Measurements from ENCODE around the gene FAM83B. TPM values are rescaled to one million over a fixed set of nuclear protein-coding genes. Genes with fewer than 3 reads are reported as not detected.

FAM83B gene
- total RNA-seq, 1 donor from 2014 or later, result 1.9 TPM

DNA sequence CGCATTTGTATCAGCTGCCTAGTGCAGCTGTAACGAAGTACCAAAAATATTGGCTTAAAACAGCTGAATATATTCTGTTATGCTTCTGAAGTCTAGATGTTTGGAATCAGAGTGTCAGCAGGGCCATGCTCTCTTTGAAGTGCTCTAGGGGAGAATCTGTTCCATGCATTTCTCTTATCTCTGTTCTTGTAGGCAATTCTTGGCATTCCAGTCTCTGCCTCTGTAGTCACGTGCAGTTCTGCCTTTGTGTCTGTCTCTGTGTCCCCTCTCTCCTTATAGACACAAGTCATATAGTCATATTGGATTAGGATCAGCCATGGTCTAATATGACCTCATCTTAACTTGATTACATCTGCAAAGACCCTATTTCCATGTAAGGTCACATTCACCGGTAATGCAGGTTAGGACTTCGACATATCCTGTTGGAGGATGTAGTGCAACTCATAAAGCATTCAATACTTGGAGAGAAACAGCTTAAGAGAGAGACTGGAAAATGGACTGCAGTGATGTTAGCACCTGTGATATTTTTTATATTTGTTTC is 18.6 kb downstream of the FAM83B start:
- no peak overlapping the region for H3K4me2 ChIP-seq (ENCODE audit: low read length)
- no peaks in the 10 kb centered on the region for H3K36me3 ChIP-seq (ENCODE audit: insufficient read depth, low read length)
- no peak for TF ChIP-seq EZH2 (IDR thresholded peaks at IDR 0.05; ENCODE audit: insufficient read depth, low read length)
- no peak for TF ChIP-seq CTCF (IDR thresholded peaks at IDR 0.05; ENCODE audit: insufficient read depth, low read depth, low read length)
- H3K4me3 ChIP-seq (ENCODE audit: insufficient read depth, low read depth, low read length), result no peak overlapping the region
- H3K27me3 ChIP-seq (ENCODE audit: insufficient read depth, low read length), result no peaks in the 10 kb centered on the region
- DNase-seq (ENCODE audit: low read depth), result no peak
- no peaks in the 10 kb centered on the region for H3K4me1 ChIP-seq (ENCODE audit: insufficient read depth, low read length)
- peaks cover 11% of the 10 kb centered on the region for H3K4me1 Mint-ChIP-seq (ENCODE audit: low read depth, unreplicated experiment)
- no peak overlapping the region for H3K9ac ChIP-seq (ENCODE audit: low read length)
- no peak for FAIRE-seq
- H3K4me3 Mint-ChIP-seq (ENCODE audit: unreplicated experiment), result no peak overlapping the region
- H3K27ac ChIP-seq (ENCODE audit: low read depth, low read length), result no peak overlapping the region
- H3K9me3 ChIP-seq (ENCODE audit: insufficient read depth, low read depth, low read length), result no peaks in the 10 kb centered on the region
- no peak overlapping the region for H2AFZ ChIP-seq (ENCODE audit: low read depth, low read length)
- H4K20me1 ChIP-seq (ENCODE audit: insufficient read depth, low read length), result no peaks in the 10 kb centered on the region
- H3K9me3 Mint-ChIP-seq (ENCODE audit: unreplicated experiment), result no peaks in the 10 kb centered on the region
- H3K27ac Mint-ChIP-seq (ENCODE audit: unreplicated experiment), result no peak overlapping the region
- H3K27me3 Mint-ChIP-seq (ENCODE audit: low read depth, unreplicated experiment), result peaks cover 5% of the 10 kb centered on the region
- H3K36me3 Mint-ChIP-seq (ENCODE audit: low read depth, unreplicated experiment), result no peaks in the 10 kb centered on the region
- H3K79me2 ChIP-seq (ENCODE audit: insufficient read depth, low read length), result no peaks in the 10 kb centered on the region

GRCh38 chr6:54868556-54868955 is 22.0 kb downstream of the FAM83B start:
- no peaks in the 10 kb centered on the region for H3K9me3 Mint-ChIP-seq (ENCODE audit: unreplicated experiment)
- H4K20me1 ChIP-seq (ENCODE audit: insufficient read depth, low read length), result no peaks in the 10 kb centered on the region
- H3K9ac ChIP-seq (ENCODE audit: low read length), result no peak overlapping the region
- no peaks in the 10 kb centered on the region for H3K9me3 ChIP-seq (ENCODE audit: insufficient read depth, low read depth, low read length)
- H3K4me1 Mint-ChIP-seq (ENCODE audit: low read depth, unreplicated experiment), result peaks cover 4% of the 10 kb centered on the region
- H3K36me3 ChIP-seq (ENCODE audit: insufficient read depth, low read length), result no peaks in the 10 kb centered on the region
- FAIRE-seq (no peak), DNase-seq (ENCODE audit: low read depth) (no peak)
- H3K4me3 Mint-ChIP-seq (ENCODE audit: unreplicated experiment), result no peak overlapping the region
- no peaks in the 10 kb centered on the region for H3K27me3 ChIP-seq (ENCODE audit: insufficient read depth, low read length)
- no peak for TF ChIP-seq CTCF (IDR thresholded peaks at IDR 0.05; ENCODE audit: insufficient read depth, low read depth, low read length)
- H3K27ac Mint-ChIP-seq (ENCODE audit: unreplicated experiment), result no peak overlapping the region
- H2AFZ ChIP-seq (ENCODE audit: low read depth, low read length), result no peak overlapping the region
- no peaks in the 10 kb centered on the region for H3K4me1 ChIP-seq (ENCODE audit: insufficient read depth, low read length)
- H3K27ac ChIP-seq (ENCODE audit: low read depth, low read length), result no peak overlapping the region
- no peaks in the 10 kb centered on the region for H3K27me3 Mint-ChIP-seq (ENCODE audit: low read depth, unreplicated experiment)
- H3K4me3 ChIP-seq (ENCODE audit: insufficient read depth, low read depth, low read length), result no peak overlapping the region
- no peaks in the 10 kb centered on the region for H3K79me2 ChIP-seq (ENCODE audit: insufficient read depth, low read length)
- H3K36me3 Mint-ChIP-seq (ENCODE audit: low read depth, unreplicated experiment), result no peaks in the 10 kb centered on the region
- no peak overlapping the region for H3K4me2 ChIP-seq (ENCODE audit: low read length)

- H3K4me1 ChIP-seq (ENCODE audit: insufficient read depth, low read length), result no peaks in the 10 kb centered on the region
- no peak overlapping the region for H3K27ac ChIP-seq (ENCODE audit: low read depth, low read length)
- no peaks in the 10 kb centered on the region for H4K20me1 ChIP-seq (ENCODE audit: insufficient read depth, low read length)
- Mint-ChIP-seq H3K27me3 (ENCODE audit: low read depth, unreplicated experiment) (no peaks in the 10 kb centered on the region), H3K36me3 (ENCODE audit: low read depth, unreplicated experiment) (no peaks in the 10 kb centered on the region), H3K4me1 (ENCODE audit: low read depth, unreplicated experiment) (no peaks in the 10 kb centered on the region), H3K9me3 (ENCODE audit: unreplicated experiment) (no peaks in the 10 kb centered on the region), H3K4me3 (ENCODE audit: unreplicated experiment) (no peak overlapping the region), H3K27ac (ENCODE audit: unreplicated experiment) (no peak overlapping the region)
- FAIRE-seq, result no peak
- no peak overlapping the region for H3K4me3 ChIP-seq (ENCODE audit: insufficient read depth, low read depth, low read length)
- H3K9ac ChIP-seq (ENCODE audit: low read length), result no peak overlapping the region
- no peaks in the 10 kb centered on the region for H3K27me3 ChIP-seq (ENCODE audit: insufficient read depth, low read length)
- H3K9me3 ChIP-seq (ENCODE audit: insufficient read depth, low read depth, low read length), result no peaks in the 10 kb centered on the region
- no peak overlapping the region for H2AFZ ChIP-seq (ENCODE audit: low read depth, low read length)
- H3K36me3 ChIP-seq (ENCODE audit: insufficient read depth, low read length), result no peaks in the 10 kb centered on the region
- TF ChIP-seq EZH2 (IDR thresholded peaks at IDR 0.05; ENCODE audit: insufficient read depth, low read length), result no peak
- TF ChIP-seq CTCF (IDR thresholded peaks at IDR 0.05; ENCODE audit: insufficient read depth, low read depth, low read length), result no peak
- no peak for DNase-seq (ENCODE audit: low read depth)
- H3K79me2 ChIP-seq (ENCODE audit: insufficient read depth, low read length), result no peaks in the 10 kb centered on the region
- H3K4me2 ChIP-seq (ENCODE audit: low read length), result no peak overlapping the region
Measured at GRCh38 chr6:54873599-54873998, 27.0 kb downstream of the FAM83B start.
